Ovary (tissue), 9 donors: ENCODE results near the gene FAM83E. TPM values are rescaled to one million over a fixed set of nuclear protein-coding genes. Genes with fewer than 3 reads are reported as not detected.
"Not testable (repeated sequence)": the region's sequence is repeated elsewhere in the genome, so short reads cannot be mapped to it uniquely, and the experiment has no call there.

Experiments used
- DNase-seq, 5 donors: peaks; one replicate each; pipeline ENCODE4 v3.0.0-alpha.2; 2019 to 2020
- H3K27ac ChIP-seq, 2 donors: fragments of 200-600 bp; one replicate each; pipeline versions ENCODE4 v1.5.1 to v1.8.0; 2019 to 2022
- H3K27me3 ChIP-seq: fragments of 200-600 bp; one replicate; pipeline ENCODE4 v1.8.0; 2022
- H3K36me3 ChIP-seq: fragments of 200-600 bp; sonication (generic); one replicate; pipeline ENCODE4 v1.5.1; 2019
- H3K4me1 ChIP-seq: one replicate; pipeline ENCODE4 v1.8.1; 2013; ENCODE audit warnings: mild to moderate bottlenecking, moderate library complexity; ENCODE audit not compliant: insufficient read depth
- H3K4me3 ChIP-seq: fragments of 200-600 bp; sonication (generic); one replicate; pipeline ENCODE4 v1.5.1; 2017
- H3K9me3 ChIP-seq, 2 donors: fragments of 200-600 bp in 1 of 2; sonication (generic) in 1 of 2; one replicate each; pipeline versions ENCODE4 v1.5.1 to v1.8.1; 2013 to 2019; ENCODE audit warnings: mild to moderate bottlenecking in 1 of 2, moderate library complexity in 1 of 2
- CTCF ChIP-seq, 3 donors: fragments of 450-650 bp in 2 of 3; fragments of 200-600 bp in 1 of 3; IDR thresholded peaks; one replicate each; pipeline versions ENCODE4 v1.5.1 to v1.8.0; 2016 to 2022; ENCODE audit warnings: antibody characterized with exemption in 3 of 3, mild to moderate bottlenecking in 1 of 3
- EP300 ChIP-seq: sonication (generic); formaldehyde crosslinking; IDR thresholded peaks from one replicate; pipeline ENCODE4 v1.6.1; 2017; ENCODE audit warnings: antibody characterized with exemption
- POLR2A ChIP-seq: fragments of 450-650 bp; IDR thresholded peaks from one replicate; pipeline ENCODE4 v1.6.1; 2017; ENCODE audit warnings: antibody characterized with exemption, mild to moderate bottlenecking, moderate library complexity
- WGBS, 3 donors: extraction: QIAGEN DNeasy Blood & Tissue Kit in 1 of 3; methylation state at CpG; one replicate each; pipeline versions ENCODE4 v1.1.5 to v1.1.7; 2013 to 2017; 5-methylcytosine and 5-hydroxymethylcytosine counted together
- intact Hi-C, 4 donors: fragments of 100-400 bp; cut with DNase I; formaldehyde crosslinking; loops; one replicate each; pipeline versions ENCODE4 v1.11.0 to v1.15.1; 2022 to 2023
- polyA plus RNA-seq, 2 donors: library from polyadenylated mRNA; stranded (reverse); fragments of 200-250 nt in 1 of 2; fragments of 350-450 nt in 1 of 2; fragmentation: Illumina TruSeq in 1 of 2; extraction: RNeasy Lipid Tissue Mini Kit (QIAGEN cat#74804) in 1 of 2; gene quantifications; one replicate each; pipeline ENCODE4 v1.2.3, GENCODE V29; 2013 to 2014
- total RNA-seq, 7 donors: library from RNA; depleted of rRNA in 2 of 7; stranded (reverse); fragments of >200 nt in 2 of 7; fragmentation: NEBNext Ultra II Directional in 3 of 7; extraction: Animal tissue kit (Norgen Biotek cat#: 25700) in 3 of 7; gene quantifications; one replicate each; pipeline versions ENCODE4 v1.1.0 to v1.2.4, GENCODE V29; 2016 to 2023
- donor health status: DM: no; HTN: no; CAD: no; lungs with moderate emphysema.
- donor health status: DM: no; HTN: no; CAD: no.
- donor health status: Bipolar disorder and iron deficiency.
- donor health status: DM: yes; HTN: yes; CAD: no.
- donor health status: DM: no; HTN: no; CAD: no.
- donor health status: DM: yes; HTN: yes; CAD: no.

The FAM83E gene
- total and polyA plus RNA-seq, 9 donors = 0.16 to 6.9 (median 1.5) TPM; not detected in 3

GRCh38 chr19:48633148-48634035, 18.5 kb upstream of the FAM83E start:
- H3K4me3 ChIP-seq = no peak overlapping the region
- H3K4me1 ChIP-seq = peaks cover 21% of the 10 kb centered on the region
- intact Hi-C loops = no loop called here
- TF ChIP-seq CTCF (IDR thresholded peaks at IDR 0.05) (no peak), POLR2A (no peak), EP300 (no peak)
- WGBS, 3 donors = 45 to 59% (median 50%) methylated on average over 22 of the region's 22 CpGs
- H3K27me3 ChIP-seq = no peaks in the 10 kb centered on the region
- peak overlapping the region; percentile 65 to 80 for H3K27ac ChIP-seq
- no peaks in the 10 kb centered on the region for H3K36me3 ChIP-seq
- H3K9me3 ChIP-seq = no peaks in the 10 kb centered on the region
- DNase-seq = peak in 2 of 5 donors; percentile 67 to 68

GRCh38 chr19:48632692-48633147, 17.8 kb upstream of the FAM83E start:
- Histone ChIP-seq H3K36me3 (no peaks in the 10 kb centered on the region), H3K27me3 (no peaks in the 10 kb centered on the region), H3K9me3 (no peaks in the 10 kb centered on the region), H3K4me1 (peaks cover 20% of the 10 kb centered on the region), H3K4me3 (no peak overlapping the region), H3K27ac (peak overlapping the region; percentile 65 to 80)
- DNase-seq = peak in 1 of 5 donors; percentile 20
- intact Hi-C loops = no loop called here
- TF ChIP-seq CTCF (IDR thresholded peaks at IDR 0.05) (no peak), EP300 (no peak), POLR2A (no peak)

- H3K4me3 ChIP-seq, H3K9me3 ChIP-seq, H3K27me3 ChIP-seq, intact Hi-C loops, H3K36me3 ChIP-seq: not testable (repeated sequence)
- Histone ChIP-seq H3K27ac (peak overlapping the region in 1 of 2 donors; percentile 65), H3K4me1 (peaks cover 20% of the 10 kb centered on the region)
- DNase-seq = peak in 1 of 5 donors; percentile 23
- WGBS, 3 donors = 81 to 88% (median 86%) methylated on average over 11 of the region's 11 CpGs
Observed at GRCh38 chr19:48632286-48632685, 17.4 kb upstream of the FAM83E start.

- H3K36me3 ChIP-seq = no peaks in the 10 kb centered on the region
- no peak for TF ChIP-seq EP300
- TF ChIP-seq POLR2A = no peak
- no peak for TF ChIP-seq CTCF (IDR thresholded peaks at IDR 0.05)
- peak in 2 of 5 donors; percentile 39 to 40 for DNase-seq
- H3K27ac ChIP-seq = peak overlapping the region; percentile 63 to 72
- intact Hi-C loops = no loop called here
- no peak overlapping the region for H3K4me3 ChIP-seq
- H3K4me1 ChIP-seq = peaks cover 20% of the 10 kb centered on the region
- WGBS, 3 donors = 32 to 51% (median 41%) methylated on average over 3 of the region's 3 CpGs
- no peaks in the 10 kb centered on the region for H3K9me3 ChIP-seq
- H3K27me3 ChIP-seq = no peaks in the 10 kb centered on the region
Observed at GRCh38 chr19:48631225-48631624, 16.3 kb upstream of the FAM83E start.
